Kidney glomerular epithelial cell (primary cell): ENCODE results near the gene PCSK4.

ENCODE experiments used
- DNase-seq: peaks from one replicate; lab custom pipeline; 2025; lab: John Stamatoyannopoulos, UW

PCSK4 gene

DNA sequence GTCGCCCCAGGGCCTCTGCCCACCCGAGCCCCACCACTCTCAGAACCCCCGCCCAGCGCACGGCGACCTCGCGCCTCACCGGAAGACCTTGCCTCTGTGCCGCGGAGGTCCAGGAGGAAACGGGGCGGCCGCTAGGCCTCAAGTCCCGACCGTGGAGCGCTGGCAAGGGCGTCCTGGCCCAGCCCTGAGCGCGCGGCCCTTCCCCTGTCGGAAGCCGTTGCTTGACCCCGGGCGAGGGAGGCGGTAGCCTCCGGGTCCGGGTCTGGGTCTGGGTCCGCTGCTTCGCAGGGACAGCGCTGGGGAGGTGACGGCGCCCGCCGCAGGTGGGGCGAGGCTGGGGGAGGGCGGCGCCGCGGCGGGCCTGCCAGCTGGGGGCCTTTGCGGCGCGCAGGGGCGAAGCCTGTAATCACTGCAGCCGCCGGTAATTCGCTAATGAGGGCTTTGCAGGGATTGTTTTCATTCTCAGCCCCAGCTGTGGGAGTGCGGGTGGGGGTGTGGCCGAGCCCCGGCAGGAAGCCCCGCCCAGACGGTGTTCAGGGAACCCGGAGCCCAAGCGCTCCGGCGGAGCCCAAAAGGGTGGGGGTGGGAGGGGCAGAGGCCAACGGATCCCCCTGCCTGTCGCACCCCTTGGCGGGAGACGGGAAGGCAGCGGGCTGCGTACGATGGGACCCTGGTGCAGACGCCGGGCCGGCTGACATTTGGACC, 19.7 kb downstream of the PCSK4 start:
- no peak for DNase-seq

DNA sequence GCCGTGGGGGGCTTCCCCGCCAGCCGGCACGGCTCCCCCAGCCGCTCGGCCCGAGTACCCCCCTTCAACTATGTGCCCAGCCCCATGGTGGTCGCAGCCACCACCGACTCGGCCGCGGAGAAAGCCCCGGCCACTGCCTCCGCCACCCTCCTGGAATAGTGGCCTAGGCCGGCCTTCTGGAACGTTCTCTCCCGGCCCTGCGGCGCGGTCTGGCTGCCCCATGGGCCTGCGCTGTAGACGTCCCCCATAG, 20.2 kb downstream of the PCSK4 start:
- DNase-seq = no peak

DNA sequence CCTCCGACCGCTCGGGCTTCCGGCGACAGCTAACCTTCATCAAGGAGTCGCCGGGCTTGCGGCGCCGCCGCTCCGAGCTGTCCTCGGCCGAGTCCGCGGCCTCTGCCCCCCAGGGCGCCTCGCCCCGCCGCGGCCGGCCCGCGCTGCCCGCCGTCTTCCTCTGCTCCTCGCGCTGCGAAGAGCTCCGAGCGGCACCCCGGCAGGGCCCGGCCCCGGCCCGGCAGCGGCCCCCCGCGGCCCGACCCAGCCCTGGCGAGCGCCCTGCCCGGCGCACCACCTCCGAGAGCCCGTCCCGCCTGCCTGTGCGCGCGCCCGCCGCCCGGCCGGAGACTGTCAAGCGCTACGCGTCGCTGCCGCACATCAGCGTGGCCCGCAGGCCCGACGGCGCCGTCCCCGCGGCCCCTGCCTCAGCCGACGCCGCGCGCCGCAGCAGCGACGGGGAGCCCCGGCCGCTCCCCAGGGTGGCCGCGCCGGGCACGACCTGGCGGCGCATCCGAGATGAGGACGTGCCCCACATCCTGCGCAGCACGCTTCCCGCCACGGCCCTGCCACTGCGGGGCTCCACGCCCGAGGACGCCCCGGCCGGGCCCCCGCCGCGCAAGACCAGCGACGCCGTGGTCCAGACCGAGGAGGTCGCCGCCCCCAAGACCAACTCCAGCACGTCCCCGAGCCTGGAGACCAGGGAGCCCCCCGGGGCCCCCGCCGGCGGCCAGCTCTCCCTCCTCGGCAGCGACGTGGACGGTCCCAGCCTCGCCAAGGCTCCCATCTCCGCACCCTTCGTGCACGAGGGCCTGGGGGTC, 20.7 kb downstream of the PCSK4 start:
- DNase-seq = no peak

DNA sequence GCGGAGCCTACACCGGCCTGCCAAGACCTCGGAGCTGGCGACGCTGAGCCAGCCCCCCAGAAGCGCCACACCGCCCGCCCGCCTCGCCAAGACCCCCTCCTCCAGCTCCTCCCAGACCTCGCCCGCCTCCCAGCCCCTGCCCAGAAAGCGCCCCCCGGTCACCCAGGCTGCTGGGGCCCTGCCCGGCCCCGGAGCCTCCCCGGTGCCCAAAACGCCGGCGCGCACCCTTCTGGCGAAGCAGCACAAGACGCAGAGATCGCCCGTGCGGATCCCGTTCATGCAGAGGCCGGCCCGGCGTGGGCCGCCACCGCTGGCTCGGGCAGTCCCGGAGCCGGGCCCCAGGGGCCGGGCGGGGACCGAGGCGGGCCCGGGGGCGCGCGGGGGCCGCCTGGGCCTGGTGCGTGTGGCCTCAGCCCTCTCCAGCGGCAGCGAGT, 21.3 kb downstream of the PCSK4 start:
- no peak for DNase-seq

DNA sequence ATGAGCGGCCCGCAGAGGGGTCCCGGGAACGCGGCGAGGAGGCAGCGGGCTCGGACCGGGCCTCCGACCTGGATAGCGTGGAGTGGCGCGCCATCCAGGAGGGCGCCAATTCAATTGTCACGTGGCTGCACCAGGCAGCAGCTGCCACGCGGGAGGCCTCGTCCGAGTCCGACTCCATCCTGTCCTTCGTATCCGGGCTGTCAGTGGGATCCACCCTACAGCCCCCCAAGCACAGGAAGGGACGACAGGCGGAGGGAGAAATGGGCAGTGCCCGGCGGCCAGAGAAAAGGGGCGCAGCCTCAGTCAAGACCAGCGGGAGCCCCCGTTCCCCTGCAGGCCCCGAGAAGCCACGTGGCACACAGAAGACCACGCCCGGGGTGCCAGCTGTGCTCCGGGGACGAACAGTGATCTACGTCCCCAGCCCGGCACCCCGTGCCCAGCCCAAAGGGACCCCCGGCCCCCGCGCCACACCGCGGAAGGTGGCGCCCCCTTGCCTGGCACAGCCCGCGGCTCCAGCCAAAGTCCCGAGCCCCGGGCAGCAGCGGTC, 21.8 kb downstream of the PCSK4 start:
- DNase-seq = no peak

DNA sequence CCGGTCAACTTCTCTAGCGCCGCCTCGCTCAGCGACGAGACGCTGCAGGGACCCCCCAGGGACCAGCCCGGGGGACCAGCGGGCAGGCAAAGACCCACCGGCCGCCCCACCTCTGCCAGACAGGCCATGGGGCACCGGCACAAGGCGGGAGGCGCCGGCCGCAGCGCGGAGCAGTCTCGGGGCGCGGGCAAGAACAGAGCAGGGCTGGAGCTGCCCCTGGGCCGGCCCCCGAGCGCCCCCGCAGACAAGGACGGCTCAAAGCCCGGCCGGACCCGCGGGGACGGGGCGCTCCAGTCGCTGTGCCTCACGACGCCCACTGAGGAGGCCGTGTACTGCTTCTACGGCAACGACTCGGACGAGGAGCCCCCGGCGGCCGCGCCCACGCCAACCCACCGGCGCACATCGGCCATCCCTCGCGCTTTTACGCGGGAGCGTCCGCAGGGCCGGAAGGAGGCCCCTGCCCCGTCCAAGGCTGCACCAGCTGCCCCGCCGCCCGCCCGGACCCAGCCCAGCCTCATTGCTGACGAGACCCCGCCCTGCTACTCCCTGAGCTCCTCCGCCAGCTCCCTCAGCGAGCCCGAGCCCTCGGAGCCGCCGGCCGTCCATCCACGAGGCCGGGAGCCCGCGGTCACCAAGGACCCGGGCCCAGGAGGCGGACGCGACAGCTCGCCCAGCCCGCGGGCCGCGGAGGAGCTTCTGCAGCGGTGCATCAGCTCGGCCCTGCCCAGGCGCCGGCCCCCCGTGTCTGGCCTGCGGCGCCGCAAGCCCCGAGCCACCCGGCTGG, 22.5 kb downstream of the PCSK4 start:
- no peak for DNase-seq

DNA sequence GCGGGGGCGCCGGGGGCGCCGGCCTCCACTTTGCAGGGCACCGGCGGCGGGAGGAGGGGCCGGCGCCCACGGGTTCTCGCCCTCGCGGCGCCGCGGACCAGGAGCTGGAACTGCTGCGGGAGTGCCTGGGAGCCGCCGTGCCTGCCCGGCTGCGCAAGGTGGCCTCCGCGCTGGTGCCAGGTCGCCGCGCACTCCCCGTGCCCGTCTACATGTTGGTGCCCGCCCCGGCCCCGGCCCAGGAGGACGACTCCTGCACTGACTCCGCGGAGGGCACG, 23.0 kb downstream of the PCSK4 start:
- DNase-seq = no peak

DNA sequence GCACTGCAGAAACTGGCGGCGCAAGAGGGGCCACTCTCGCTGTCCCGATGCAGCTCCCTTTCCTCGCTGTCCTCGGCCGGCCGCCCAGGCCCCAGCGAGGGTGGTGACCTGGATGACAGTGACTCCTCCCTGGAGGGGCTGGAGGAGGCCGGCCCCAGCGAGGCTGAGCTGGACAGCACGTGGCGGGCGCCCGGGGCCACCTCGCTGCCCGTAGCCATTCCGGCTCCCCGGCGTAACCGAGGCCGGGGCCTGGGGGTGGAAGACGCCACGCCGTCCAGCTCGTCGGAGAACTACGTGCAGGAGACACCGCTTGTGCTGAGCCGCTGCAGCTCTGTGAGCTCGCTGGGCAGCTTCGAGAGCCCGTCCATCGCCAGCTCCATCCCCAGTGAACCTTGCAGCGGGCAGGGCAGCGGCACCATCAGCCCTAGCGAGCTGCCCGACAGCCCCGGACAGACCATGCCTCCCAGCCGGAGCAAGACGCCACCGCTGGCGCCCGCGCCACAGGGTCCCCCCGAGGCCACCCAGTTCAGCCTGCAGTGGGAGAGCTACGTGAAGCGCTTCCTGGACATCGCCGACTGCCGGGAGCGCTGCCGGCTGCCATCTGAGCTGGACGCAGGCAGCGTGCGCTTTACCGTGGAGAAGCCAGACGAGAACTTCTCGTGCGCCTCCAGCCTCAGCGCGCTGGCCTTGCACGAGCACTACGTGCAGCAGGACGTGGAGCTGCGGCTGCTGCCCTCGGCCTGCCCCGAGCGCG, 23.5 kb downstream of the PCSK4 start:
- no peak for DNase-seq

DNA sequence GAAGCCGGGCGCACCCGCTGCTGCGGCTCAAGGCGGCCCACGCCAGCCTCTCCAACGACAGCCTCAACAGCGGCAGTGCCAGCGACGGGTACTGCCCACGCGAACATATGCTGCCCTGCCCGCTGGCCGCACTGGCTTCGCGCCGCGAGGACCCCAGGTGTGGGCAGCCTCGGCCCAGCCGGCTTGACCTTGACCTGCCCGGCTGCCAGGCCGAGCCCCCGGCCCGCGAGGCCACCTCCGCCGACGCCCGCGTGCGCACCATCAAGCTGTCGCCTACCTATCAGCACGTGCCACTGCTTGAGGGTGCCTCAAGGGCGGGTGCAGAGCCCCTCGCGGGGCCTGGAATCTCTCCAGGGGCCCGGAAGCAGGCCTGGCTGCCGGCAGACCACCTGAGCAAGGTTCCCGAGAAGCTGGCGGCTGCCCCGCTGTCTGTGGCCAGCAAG, 24.1 kb downstream of the PCSK4 start:
- DNase-seq = no peak

DNA sequence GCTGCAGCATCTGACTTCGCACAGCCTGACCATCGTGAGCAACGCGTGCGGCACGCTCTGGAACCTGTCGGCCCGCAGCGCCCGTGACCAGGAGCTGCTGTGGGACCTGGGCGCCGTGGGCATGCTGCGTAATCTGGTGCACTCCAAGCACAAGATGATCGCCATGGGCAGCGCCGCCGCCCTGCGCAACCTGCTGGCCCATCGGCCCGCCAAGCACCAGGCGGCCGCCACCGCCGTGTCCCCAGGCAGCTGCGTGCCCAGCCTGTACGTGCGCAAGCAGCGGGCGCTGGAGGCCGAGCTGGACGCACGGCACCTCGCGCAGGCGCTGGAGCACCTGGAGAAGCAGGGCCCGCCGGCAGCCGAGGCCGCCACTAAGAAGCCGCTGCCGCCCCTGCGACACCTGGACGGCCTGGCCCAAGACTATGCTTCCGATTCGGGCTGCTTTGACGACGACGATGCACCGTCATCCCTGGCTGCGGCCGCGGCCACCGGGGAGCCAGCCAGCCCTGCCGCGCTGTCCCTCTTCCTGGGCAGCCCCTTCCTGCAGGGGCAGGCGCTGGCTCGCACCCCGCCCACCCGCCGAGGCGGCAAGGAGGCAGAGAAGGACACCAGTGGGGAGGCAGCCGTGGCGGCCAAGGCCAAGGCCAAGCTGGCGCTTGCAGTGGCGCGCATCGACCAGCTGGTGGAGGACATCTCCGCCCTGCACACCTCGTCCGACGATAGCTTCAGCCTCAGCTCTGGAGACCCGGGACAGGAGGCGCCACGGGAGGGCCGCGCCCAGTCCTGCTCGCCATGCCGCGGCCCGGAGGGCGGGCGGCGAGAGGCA, 24.7 kb downstream of the PCSK4 start:
- DNase-seq = no peak

DNA sequence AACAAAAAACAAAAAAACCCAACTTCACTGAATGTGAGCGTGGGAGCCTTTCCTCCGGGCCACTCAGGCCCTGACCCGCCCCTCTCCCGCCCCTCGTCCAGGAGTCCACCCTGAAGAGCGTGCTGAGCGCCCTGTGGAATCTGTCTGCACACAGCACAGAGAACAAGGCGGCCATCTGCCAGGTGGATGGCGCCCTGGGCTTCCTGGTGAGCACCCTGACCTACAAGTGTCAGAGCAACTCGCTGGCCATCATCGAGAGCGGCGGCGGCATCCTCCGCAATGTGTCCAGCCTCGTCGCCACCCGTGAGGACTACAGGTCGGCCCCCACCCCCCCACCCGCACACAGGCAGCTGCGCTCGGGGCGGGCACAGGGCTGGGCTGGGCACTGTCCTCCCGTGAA, 28.3 kb downstream of the PCSK4 start:
- DNase-seq = no peak

DNA sequence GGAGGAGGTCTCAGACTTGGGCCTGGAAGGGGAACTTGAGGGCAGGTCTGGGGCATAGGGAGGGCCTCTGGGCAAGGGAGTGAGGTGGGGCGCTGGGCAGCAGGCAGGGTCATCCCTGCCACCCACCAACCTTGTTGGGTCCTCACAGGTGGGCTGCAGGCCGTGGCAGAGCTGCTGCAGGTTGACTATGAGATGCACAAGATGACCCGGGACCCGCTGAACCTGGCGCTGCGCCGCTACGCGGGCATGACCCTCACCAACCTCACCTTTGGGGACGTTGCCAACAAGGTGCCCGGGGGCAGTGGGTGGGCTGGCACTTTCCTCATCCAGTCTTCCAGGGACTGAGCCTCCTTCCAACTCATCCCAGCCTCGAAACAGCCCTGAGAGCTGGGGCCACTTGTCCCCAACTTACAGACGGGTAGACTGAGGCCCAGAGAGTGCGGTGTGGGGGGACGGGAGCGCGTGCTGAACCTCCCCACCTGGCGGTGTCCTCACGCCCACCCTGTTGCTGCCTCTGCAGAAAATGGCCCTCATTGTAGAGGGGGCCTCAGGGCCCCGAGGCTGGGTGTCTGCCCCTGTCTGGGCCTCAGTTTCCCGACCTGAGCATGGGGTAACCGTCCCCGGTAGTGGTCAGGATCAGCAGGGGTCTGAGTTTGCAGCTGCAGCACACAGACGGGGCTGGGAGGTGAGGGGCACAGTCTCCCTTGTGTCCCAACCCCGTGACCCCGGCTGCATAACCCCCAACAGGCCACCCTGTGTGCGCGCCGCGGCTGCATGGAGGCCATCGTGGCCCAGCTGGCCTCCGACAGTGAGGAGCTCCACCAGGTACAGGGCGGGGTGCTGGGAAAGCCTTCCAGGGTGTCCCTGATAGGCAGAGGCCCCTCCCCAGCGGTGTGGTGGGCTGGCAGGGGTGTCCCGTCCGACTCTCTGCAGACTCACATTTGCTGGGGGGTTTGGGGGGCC, 29.8 kb downstream of the PCSK4 start:
- DNase-seq = no peak

DNA sequence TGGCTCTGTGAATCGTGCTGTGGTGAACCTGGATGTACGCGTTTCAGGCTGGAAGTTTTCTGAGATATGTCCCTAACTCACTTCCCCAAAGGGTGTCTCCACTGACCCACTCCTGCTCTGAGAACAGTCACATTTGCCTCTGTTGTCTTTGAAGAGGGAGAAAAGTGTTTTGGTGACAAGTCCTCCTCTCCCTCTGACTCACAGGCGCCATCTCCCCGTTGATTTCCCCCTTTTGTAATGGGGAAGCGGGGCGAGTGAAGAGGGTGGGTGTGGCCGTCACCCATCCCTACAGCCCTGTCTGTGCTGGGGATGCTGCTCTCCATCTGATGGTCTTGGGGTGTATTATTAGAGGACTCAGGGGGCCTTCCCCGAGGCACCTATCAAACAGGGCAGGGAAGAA, 30.7 kb downstream of the PCSK4 start:
- DNase-seq = no peak

DNA sequence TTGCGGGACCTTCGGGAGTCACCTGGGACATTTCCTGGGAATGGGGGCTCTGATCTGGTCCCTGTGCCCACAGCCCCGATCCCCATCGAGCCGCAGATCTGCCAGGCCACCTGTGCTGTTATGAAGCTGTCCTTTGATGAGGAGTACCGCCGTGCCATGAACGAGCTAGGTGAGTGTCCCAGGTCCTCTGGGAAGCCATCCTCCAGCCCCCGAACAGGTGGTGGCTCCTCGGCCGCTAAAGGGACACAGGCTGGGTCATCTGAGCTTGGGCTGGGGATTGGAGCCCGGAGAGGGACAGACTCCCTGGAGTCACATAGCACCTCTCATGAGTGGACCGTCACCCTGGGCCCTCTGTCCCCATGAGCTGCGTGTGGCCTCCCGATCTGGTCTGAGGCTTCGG, 32.3 kb downstream of the PCSK4 start:
- no peak for DNase-seq

DNA sequence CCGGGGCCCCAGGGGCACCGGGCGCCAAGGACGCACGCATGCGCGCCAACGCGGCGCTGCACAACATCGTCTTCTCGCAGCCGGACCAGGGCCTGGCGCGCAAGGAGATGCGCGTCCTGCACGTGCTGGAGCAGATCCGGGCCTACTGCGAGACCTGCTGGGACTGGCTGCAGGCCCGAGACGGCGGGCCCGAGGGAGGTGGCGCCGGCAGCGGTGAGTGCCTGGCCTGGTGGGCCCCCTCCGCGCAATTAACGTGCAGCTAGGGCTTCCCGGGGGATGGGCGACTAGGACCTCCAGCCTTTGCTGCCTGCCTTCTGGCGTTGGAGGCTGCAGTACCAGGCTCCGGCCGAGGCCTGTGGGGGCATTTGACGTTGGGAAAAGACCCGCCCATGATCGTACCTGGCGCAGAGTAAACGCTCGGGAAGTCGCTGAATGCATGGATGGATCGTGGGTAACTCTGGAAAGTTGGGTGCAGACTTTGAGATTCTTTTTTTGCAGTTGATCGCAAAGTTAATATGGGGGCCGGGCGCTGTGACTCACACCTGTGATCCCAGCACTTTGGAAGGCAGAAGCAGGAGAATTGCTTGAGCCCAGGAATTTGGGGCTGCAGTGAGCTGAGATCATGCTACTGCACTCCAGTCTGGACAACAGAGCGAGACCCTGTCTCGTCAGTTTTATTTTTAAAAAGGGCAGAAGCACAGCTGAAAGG, 33.0 kb downstream of the PCSK4 start:
- DNase-seq = no peak

DNA sequence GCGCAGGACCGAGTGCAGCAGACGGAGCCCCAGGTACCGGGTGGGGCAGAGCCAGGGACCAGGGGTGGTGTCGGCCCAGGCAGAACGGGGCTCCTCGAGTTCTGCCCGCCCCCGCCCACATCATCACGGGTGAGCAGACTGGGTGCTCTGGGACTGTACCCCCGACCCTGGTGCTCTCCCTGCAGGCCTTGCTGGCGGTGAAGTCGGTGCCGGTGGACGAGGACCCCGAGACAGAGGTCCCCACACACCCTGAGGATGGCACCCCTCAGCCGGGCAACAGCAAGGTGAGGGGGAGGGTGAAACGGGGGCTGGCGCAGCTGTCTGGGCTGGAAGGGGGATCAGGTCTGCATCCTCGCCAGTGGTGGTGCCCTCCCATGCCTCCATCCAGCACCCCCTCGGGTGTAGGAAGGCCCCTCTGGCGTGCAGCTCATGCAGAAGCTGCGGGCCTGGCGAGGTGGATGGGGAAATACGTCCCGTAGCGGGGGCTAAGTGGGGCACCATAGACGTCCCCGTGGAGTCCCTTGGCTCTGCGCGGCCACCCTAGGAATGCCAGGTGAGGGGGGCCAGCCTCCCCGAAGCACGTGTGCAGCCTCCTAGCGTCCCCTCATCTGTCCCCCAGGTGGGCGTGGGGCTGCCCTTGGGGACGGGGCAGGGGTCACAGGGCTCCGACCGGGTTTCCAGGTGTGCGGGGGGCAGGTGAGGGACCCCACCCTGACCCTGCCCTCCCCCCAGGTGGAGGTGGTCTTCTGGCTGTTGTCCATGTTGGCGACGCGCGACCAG, 33.8 kb downstream of the PCSK4 start:
- no peak for DNase-seq

DNA sequence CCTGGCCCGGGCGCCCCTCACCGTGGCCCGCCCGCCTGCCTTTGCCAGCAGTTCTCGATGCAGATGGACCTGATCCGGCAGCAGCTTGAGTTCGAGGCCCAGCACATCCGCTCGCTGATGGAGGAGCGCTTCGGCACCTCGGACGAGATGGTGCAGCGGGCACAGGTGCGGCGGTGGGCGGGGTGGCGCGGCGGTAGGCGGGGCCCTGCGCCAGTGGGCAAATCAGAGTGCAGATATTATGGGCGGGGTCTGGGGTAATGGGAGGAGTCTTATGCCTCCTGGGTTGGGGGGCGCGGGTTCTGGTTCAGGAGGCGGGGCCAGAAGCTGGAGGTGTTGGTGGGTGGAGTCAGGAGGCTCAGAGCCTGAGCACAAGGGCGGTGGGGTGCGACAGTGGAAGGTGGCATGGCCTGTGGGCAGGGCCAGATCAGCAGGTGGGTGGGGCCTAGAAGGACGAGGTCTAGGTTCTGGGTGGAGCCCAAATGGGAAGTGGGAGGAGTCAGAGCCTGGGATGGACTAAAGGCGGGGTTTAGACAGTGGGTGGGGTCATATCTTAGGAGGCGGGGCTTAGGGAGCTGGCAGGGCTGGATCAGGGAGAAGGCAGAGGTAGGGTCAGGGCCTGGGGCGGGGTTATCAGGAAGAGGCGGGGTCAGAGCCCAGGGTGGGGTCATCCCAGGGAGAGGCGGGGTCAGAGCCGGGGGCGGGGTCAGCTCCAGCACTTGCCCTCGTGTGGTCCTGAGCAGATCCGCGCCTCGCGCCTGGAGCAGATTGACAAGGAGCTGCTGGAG, 34.6 kb downstream of the PCSK4 start:
- DNase-seq = peak; percentile 23

DNA sequence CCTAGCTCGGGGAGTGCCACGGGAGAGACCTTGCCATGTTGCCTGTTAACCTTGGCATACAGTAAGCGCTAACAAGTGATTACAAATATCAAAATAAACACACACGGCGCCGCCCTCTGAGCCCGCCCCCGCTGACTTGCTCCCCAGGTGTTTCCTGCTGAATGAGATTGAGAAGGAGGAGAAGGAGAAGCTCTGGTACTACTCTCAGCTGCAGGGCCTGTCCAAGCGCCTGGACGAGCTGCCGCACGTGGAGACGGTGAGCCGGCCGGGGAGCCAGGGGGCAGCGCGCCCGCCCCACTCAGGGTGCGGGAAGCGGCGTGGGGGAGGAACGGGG, 35.2 kb downstream of the PCSK4 start:
- DNase-seq = no peak
